ENCODE results near the gene MACROD1.

DNA sequence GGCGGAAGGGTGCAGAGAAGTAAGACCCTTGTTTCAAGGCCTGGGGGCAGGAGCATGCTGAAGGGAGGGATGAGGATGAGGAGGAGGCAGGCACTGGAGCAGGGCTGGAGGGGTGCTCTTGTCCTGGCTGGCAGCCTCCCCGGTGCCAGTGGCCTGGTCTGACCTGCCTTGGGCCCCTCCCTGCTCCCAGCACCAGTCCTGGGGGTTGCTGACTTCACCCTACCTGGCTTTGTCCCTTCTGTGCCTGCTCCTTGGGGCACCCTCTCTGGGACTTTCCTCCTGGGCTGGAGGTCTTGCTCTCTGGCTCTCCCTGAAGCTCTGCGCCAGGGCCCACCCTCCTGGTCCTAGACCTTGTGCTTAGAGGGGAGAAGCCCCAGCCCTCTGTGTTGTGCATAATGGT lies 134.9 kb downstream of the MACROD1 start:
- no peak for TF ChIP-seq CTCF (IDR thresholded peaks at IDR 0.05 in 8 of 11, conservative IDR thresholded peaks at IDR 0.05 in 3 of 11)
- TF ChIP-seq POLR2A (IDR thresholded peaks at IDR 0.05) = no peak

All from spleen (tissue), 7 donors.